Measurements from ENCODE around the gene UBAC1.
A peak's percentile ranks its signal among the peaks of the same experiment; 100 is the strongest.

The UBAC1 gene

GRCh38 chr9:135901826-135902225 is 59.3 kb downstream of the UBAC1 start (continued):
- no peak for TF ChIP-seq ZC3H10 (CRISPR knock-in tag; IDR thresholded peaks at IDR 0.05)
- no peak for TF ChIP-seq ZNF8 (CRISPR knock-in tag; IDR thresholded peaks at IDR 0.05)

GRCh38 chr9:135901031-135901758 is 60.0 kb downstream of the UBAC1 start:
- no peak for ATAC-seq
- TF ChIP-seq PPARA (CRISPR knock-in tag; IDR thresholded peaks at IDR 0.05; ENCODE audit: borderline replicate concordance) = no peak
- TF ChIP-seq ZNF565 (CRISPR knock-in tag; conservative IDR thresholded peaks at IDR 0.05; ENCODE audit: low read depth) = no peak
- TF ChIP-seq, protein P1, sequence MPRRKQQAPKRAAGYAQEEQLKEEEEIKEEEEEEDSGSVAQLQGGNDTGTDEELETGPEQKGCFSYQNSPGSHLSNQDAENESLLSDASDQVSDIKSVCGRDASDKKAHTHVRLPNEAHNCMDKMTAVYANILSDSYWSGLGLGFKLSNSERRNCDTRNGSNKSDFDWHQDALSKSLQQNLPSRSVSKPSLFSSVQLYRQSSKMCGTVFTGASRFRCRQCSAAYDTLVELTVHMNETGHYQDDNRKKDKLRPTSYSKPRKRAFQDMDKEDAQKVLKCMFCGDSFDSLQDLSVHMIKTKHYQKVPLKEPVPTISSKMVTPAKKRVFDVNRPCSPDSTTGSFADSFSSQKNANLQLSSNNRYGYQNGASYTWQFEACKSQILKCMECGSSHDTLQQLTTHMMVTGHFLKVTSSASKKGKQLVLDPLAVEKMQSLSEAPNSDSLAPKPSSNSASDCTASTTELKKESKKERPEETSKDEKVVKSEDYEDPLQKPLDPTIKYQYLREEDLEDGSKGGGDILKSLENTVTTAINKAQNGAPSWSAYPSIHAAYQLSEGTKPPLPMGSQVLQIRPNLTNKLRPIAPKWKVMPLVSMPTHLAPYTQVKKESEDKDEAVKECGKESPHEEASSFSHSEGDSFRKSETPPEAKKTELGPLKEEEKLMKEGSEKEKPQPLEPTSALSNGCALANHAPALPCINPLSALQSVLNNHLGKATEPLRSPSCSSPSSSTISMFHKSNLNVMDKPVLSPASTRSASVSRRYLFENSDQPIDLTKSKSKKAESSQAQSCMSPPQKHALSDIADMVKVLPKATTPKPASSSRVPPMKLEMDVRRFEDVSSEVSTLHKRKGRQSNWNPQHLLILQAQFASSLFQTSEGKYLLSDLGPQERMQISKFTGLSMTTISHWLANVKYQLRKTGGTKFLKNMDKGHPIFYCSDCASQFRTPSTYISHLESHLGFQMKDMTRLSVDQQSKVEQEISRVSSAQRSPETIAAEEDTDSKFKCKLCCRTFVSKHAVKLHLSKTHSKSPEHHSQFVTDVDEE (CRISPR knock-in tag; IDR thresholded peaks at IDR 0.05) = no peak
- no peak for TF ChIP-seq ZFP30 (CRISPR knock-in tag; IDR thresholded peaks at IDR 0.05)
- TF ChIP-seq, protein P2, sequence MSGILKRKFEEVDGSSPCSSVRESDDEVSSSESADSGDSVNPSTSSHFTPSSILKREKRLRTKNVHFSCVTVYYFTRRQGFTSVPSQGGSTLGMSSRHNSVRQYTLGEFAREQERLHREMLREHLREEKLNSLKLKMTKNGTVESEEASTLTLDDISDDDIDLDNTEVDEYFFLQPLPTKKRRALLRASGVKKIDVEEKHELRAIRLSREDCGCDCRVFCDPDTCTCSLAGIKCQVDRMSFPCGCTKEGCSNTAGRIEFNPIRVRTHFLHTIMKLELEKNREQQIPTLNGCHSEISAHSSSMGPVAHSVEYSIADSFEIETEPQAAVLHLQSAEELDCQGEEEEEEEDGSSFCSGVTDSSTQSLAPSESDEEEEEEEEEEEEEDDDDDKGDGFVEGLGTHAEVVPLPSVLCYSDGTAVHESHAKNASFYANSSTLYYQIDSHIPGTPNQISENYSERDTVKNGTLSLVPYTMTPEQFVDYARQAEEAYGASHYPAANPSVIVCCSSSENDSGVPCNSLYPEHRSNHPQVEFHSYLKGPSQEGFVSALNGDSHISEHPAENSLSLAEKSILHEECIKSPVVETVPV (CRISPR knock-in tag; IDR thresholded peaks at IDR 0.05) = no peak
- TF ChIP-seq TCF4 (CRISPR knock-in tag; IDR thresholded peaks at IDR 0.05; ENCODE audit: borderline replicate concordance) = no peak
- TF ChIP-seq ZFP3 (CRISPR knock-in tag; IDR thresholded peaks at IDR 0.05) = no peak
- TF ChIP-seq ZNF70 (CRISPR knock-in tag; IDR thresholded peaks at IDR 0.05) = no peak
- no peak for TF ChIP-seq OSR1 (CRISPR knock-in tag; IDR thresholded peaks at IDR 0.05)

GRCh38 chr9:135898634-135899407 is 62.4 kb downstream of the UBAC1 start:
- TF ChIP-seq, protein P2 (CRISPR knock-in tag; IDR thresholded peaks at IDR 0.05) = no peak
- 0 out of 2 replicates have a peak, but pooled peaks have one; percentile 28 for TF ChIP-seq TCF4 (CRISPR knock-in tag; IDR thresholded peaks at IDR 0.05; ENCODE audit: borderline replicate concordance)

DNA sequence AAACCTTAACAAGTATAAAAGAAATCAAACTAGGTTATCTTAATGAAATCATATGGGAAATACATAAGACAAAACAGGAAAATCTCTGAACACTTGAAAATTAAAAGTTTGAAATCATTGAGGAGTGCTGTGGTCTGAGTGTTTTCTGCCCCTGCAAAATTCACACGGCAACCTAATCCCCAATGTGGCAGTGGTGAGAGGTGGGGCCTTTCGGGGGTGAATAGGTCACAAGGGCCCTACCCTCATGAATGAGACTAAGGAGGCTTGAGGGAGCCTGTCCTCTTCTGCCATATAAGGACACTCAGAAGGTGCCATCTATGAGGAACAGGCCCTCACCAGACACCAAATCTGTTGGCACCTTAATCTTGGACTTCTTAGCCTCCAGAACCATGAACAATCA is 64.5 kb downstream of the UBAC1 start:
- no peak for ATAC-seq
- TF ChIP-seq, protein P3, sequence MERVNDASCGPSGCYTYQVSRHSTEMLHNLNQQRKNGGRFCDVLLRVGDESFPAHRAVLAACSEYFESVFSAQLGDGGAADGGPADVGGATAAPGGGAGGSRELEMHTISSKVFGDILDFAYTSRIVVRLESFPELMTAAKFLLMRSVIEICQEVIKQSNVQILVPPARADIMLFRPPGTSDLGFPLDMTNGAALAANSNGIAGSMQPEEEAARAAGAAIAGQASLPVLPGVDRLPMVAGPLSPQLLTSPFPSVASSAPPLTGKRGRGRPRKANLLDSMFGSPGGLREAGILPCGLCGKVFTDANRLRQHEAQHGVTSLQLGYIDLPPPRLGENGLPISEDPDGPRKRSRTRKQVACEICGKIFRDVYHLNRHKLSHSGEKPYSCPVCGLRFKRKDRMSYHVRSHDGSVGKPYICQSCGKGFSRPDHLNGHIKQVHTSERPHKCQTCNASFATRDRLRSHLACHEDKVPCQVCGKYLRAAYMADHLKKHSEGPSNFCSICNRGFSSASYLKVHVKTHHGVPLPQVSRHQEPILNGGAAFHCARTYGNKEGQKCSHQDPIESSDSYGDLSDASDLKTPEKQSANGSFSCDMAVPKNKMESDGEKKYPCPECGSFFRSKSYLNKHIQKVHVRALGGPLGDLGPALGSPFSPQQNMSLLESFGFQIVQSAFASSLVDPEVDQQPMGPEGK (CRISPR knock-in tag; IDR thresholded peaks at IDR 0.05; ENCODE audit: borderline replicate concordance) = no peak
- TF ChIP-seq ZNF70 (CRISPR knock-in tag; IDR thresholded peaks at IDR 0.05) (no peak), ISL1 (CRISPR knock-in tag; IDR thresholded peaks at IDR 0.05) (no peak), BACH2 (CRISPR knock-in tag; IDR thresholded peaks at IDR 0.05; ENCODE audit: borderline replicate concordance) (no peak), TCF4 (CRISPR knock-in tag; IDR thresholded peaks at IDR 0.05; ENCODE audit: borderline replicate concordance) (no peak), SNAI2 (CRISPR knock-in tag; IDR thresholded peaks at IDR 0.05) (no peak), ZC3H10 (CRISPR knock-in tag; IDR thresholded peaks at IDR 0.05) (no peak), POU6F1 (CRISPR knock-in tag; IDR thresholded peaks at IDR 0.05; ENCODE audit: borderline replicate concordance, low read depth) (no peak), ZFP3 (CRISPR knock-in tag; IDR thresholded peaks at IDR 0.05) (no peak), CSDC2 (CRISPR knock-in tag; IDR thresholded peaks at IDR 0.05) (no peak)
- TF ChIP-seq, protein P1 (CRISPR knock-in tag; IDR thresholded peaks at IDR 0.05) = no peak
- TF ChIP-seq, protein P2 (CRISPR knock-in tag; IDR thresholded peaks at IDR 0.05) = no peak

More at GRCh38 chr9:135898634-135899407, 62.4 kb downstream of the UBAC1 start:
- ATAC-seq = no peak

All from SK-N-SH treated with all-trans-retinoic acid at 6 μM for 48 hours (cell line).